ENCODE results near the gene LIME1.

Gene LIME1

GRCh38 chr20:63765082-63765873 is 28.8 kb downstream of the LIME1 start:
- Histone ChIP-seq H3K4me3 (ENCODE audit: low read depth in 1 of 2, low read length in 2 of 2) (no peak overlapping the region), H3K27ac (ENCODE audit: low read depth, low read length) (no peak overlapping the region)

GRCh38 chr20:63765902-63766301 is 29.4 kb downstream of the LIME1 start:
- Histone ChIP-seq H3K9me3 (ENCODE audit: control insufficient read depth in 1 of 2, low read length in 2 of 2) (no peaks in the 10 kb centered on the region), H3K36me3 (ENCODE audit: control insufficient read depth in 1 of 2, insufficient read depth in 2 of 2, low read length in 2 of 2) (peaks cover 0 to 3% of the 10 kb centered on the region in 2 donors), H3K4me1 (ENCODE audit: control insufficient read depth in 1 of 2, insufficient read depth in 2 of 2, low read length in 2 of 2) (no peaks in the 10 kb centered on the region), H3K9ac (ENCODE audit: low read depth in 1 of 2, low read length in 2 of 2) (no peak overlapping the region), H3K4me3 (ENCODE audit: low read depth in 1 of 2, low read length in 2 of 2) (no peak overlapping the region), H3K27me3 (ENCODE audit: control insufficient read depth in 1 of 2, insufficient read depth in 2 of 2, low read length in 2 of 2) (peaks cover 0 to 6% of the 10 kb centered on the region in 2 donors), H3K27ac (ENCODE audit: low read depth, low read length) (no peak overlapping the region)

More at GRCh38 chr20:63765082-63765873, 28.8 kb downstream of the LIME1 start:
- H3K27me3 ChIP-seq (ENCODE audit: control insufficient read depth in 1 of 2, insufficient read depth in 2 of 2, low read length in 2 of 2) = peaks cover 0 to 6% of the 10 kb centered on the region in 2 donors
- peaks cover 0 to 3% of the 10 kb centered on the region in 2 donors for H3K36me3 ChIP-seq (ENCODE audit: control insufficient read depth in 1 of 2, insufficient read depth in 2 of 2, low read length in 2 of 2)
- no peak overlapping the region for H3K9ac ChIP-seq (ENCODE audit: low read depth in 1 of 2, low read length in 2 of 2)
- H3K9me3 ChIP-seq (ENCODE audit: control insufficient read depth in 1 of 2, low read length in 2 of 2) = no peaks in the 10 kb centered on the region
- no peaks in the 10 kb centered on the region for H3K4me1 ChIP-seq (ENCODE audit: control insufficient read depth in 1 of 2, insufficient read depth in 2 of 2, low read length in 2 of 2)

- no peak overlapping the region for H3K27ac ChIP-seq (ENCODE audit: low read depth, low read length)
- peaks cover 0 to 3% of the 10 kb centered on the region in 2 donors for H3K36me3 ChIP-seq (ENCODE audit: control insufficient read depth in 1 of 2, insufficient read depth in 2 of 2, low read length in 2 of 2)
- no peak overlapping the region for H3K4me3 ChIP-seq (ENCODE audit: low read depth in 1 of 2, low read length in 2 of 2)
- H3K9me3 ChIP-seq (ENCODE audit: control insufficient read depth in 1 of 2, low read length in 2 of 2) = no peaks in the 10 kb centered on the region
- H3K9ac ChIP-seq (ENCODE audit: low read depth in 1 of 2, low read length in 2 of 2) = no peak overlapping the region
- no peaks in the 10 kb centered on the region for H3K4me1 ChIP-seq (ENCODE audit: control insufficient read depth in 1 of 2, insufficient read depth in 2 of 2, low read length in 2 of 2)
- H3K27me3 ChIP-seq (ENCODE audit: control insufficient read depth in 1 of 2, insufficient read depth in 2 of 2, low read length in 2 of 2) = peaks cover 0 to 6% of the 10 kb centered on the region in 2 donors
Measured at GRCh38 chr20:63766695-63767426, 30.4 kb downstream of the LIME1 start.

GRCh38 chr20:63767456-63767855 is 31.0 kb downstream of the LIME1 start:
- Histone ChIP-seq H3K4me3 (ENCODE audit: low read depth in 1 of 2, low read length in 2 of 2) (no peak overlapping the region), H3K36me3 (ENCODE audit: control insufficient read depth in 1 of 2, insufficient read depth in 2 of 2, low read length in 2 of 2) (peaks cover 0 to 3% of the 10 kb centered on the region in 2 donors), H3K27ac (ENCODE audit: low read depth, low read length) (no peak overlapping the region), H3K9me3 (ENCODE audit: control insufficient read depth in 1 of 2, low read length in 2 of 2) (no peaks in the 10 kb centered on the region), H3K27me3 (ENCODE audit: control insufficient read depth in 1 of 2, insufficient read depth in 2 of 2, low read length in 2 of 2) (peaks cover 0 to 6% of the 10 kb centered on the region in 2 donors), H3K9ac (ENCODE audit: low read depth in 1 of 2, low read length in 2 of 2) (no peak overlapping the region), H3K4me1 (ENCODE audit: control insufficient read depth in 1 of 2, insufficient read depth in 2 of 2, low read length in 2 of 2) (no peaks in the 10 kb centered on the region)

- H3K27ac ChIP-seq (ENCODE audit: low read depth, low read length) = no peak overlapping the region
- H3K36me3 ChIP-seq (ENCODE audit: control insufficient read depth in 1 of 2, insufficient read depth in 2 of 2, low read length in 2 of 2) = peaks cover 0 to 3% of the 10 kb centered on the region in 2 donors
- no peak overlapping the region for H3K9ac ChIP-seq (ENCODE audit: low read depth in 1 of 2, low read length in 2 of 2)
- peaks cover 0 to 6% of the 10 kb centered on the region in 2 donors for H3K27me3 ChIP-seq (ENCODE audit: control insufficient read depth in 1 of 2, insufficient read depth in 2 of 2, low read length in 2 of 2)
- no peak overlapping the region for H3K4me3 ChIP-seq (ENCODE audit: low read depth in 1 of 2, low read length in 2 of 2)
- H3K4me1 ChIP-seq (ENCODE audit: control insufficient read depth in 1 of 2, insufficient read depth in 2 of 2, low read length in 2 of 2) = no peaks in the 10 kb centered on the region
- no peaks in the 10 kb centered on the region for H3K9me3 ChIP-seq (ENCODE audit: control insufficient read depth in 1 of 2, low read length in 2 of 2)
Measured at GRCh38 chr20:63767886-63768285, 31.4 kb downstream of the LIME1 start.

GRCh38 chr20:63768591-63769515 is 32.4 kb downstream of the LIME1 start:
- peaks cover 0 to 3% of the 10 kb centered on the region in 2 donors for H3K36me3 ChIP-seq (ENCODE audit: control insufficient read depth in 1 of 2, insufficient read depth in 2 of 2, low read length in 2 of 2)
- no peaks in the 10 kb centered on the region for H3K27me3 ChIP-seq (ENCODE audit: control insufficient read depth in 1 of 2, insufficient read depth in 2 of 2, low read length in 2 of 2)
- H3K4me1 ChIP-seq (ENCODE audit: control insufficient read depth in 1 of 2, insufficient read depth in 2 of 2, low read length in 2 of 2) = no peaks in the 10 kb centered on the region
- no peaks in the 10 kb centered on the region for H3K9me3 ChIP-seq (ENCODE audit: control insufficient read depth in 1 of 2, low read length in 2 of 2)
- H3K27ac ChIP-seq (ENCODE audit: low read depth, low read length) = no peak overlapping the region
- no peak overlapping the region for H3K4me3 ChIP-seq (ENCODE audit: low read depth in 1 of 2, low read length in 2 of 2)
- no peak overlapping the region for H3K9ac ChIP-seq (ENCODE audit: low read depth in 1 of 2, low read length in 2 of 2)

GRCh38 chr20:63769891-63770474 is 33.5 kb downstream of the LIME1 start:
- Histone ChIP-seq H3K27me3 (ENCODE audit: control insufficient read depth in 1 of 2, insufficient read depth in 2 of 2, low read length in 2 of 2) (no peaks in the 10 kb centered on the region), H3K4me1 (ENCODE audit: control insufficient read depth in 1 of 2, insufficient read depth in 2 of 2, low read length in 2 of 2) (no peaks in the 10 kb centered on the region), H3K9me3 (ENCODE audit: control insufficient read depth in 1 of 2, low read length in 2 of 2) (no peaks in the 10 kb centered on the region), H3K4me3 (ENCODE audit: low read depth in 1 of 2, low read length in 2 of 2) (no peak overlapping the region), H3K9ac (ENCODE audit: low read depth in 1 of 2, low read length in 2 of 2) (no peak overlapping the region), H3K36me3 (ENCODE audit: control insufficient read depth in 1 of 2, insufficient read depth in 2 of 2, low read length in 2 of 2) (peaks cover 0 to 3% of the 10 kb centered on the region in 2 donors), H3K27ac (ENCODE audit: low read depth, low read length) (no peak overlapping the region)

GRCh38 chr20:63771046-63771707 is 34.7 kb downstream of the LIME1 start:
- H3K36me3 ChIP-seq (ENCODE audit: control insufficient read depth in 1 of 2, insufficient read depth in 2 of 2, low read length in 2 of 2) = peaks cover 0 to 3% of the 10 kb centered on the region in 2 donors
- H3K27me3 ChIP-seq (ENCODE audit: control insufficient read depth in 1 of 2, insufficient read depth in 2 of 2, low read length in 2 of 2) = no peaks in the 10 kb centered on the region
- no peaks in the 10 kb centered on the region for H3K9me3 ChIP-seq (ENCODE audit: control insufficient read depth in 1 of 2, low read length in 2 of 2)
- H3K9ac ChIP-seq (ENCODE audit: low read depth in 1 of 2, low read length in 2 of 2) = no peak overlapping the region
- H3K27ac ChIP-seq (ENCODE audit: low read depth, low read length) = no peak overlapping the region
- H3K4me1 ChIP-seq (ENCODE audit: control insufficient read depth in 1 of 2, insufficient read depth in 2 of 2, low read length in 2 of 2) = no peaks in the 10 kb centered on the region
- H3K4me3 ChIP-seq (ENCODE audit: low read depth in 1 of 2, low read length in 2 of 2) = no peak overlapping the region

- Histone ChIP-seq H3K36me3 (ENCODE audit: control insufficient read depth in 1 of 2, insufficient read depth in 2 of 2, low read length in 2 of 2) (no peaks in the 10 kb centered on the region), H3K9ac (ENCODE audit: low read depth in 1 of 2, low read length in 2 of 2) (no peak overlapping the region), H3K9me3 (ENCODE audit: control insufficient read depth in 1 of 2, low read length in 2 of 2) (no peaks in the 10 kb centered on the region), H3K4me1 (ENCODE audit: control insufficient read depth in 1 of 2, insufficient read depth in 2 of 2, low read length in 2 of 2) (no peaks in the 10 kb centered on the region), H3K27me3 (ENCODE audit: control insufficient read depth in 1 of 2, insufficient read depth in 2 of 2, low read length in 2 of 2) (no peaks in the 10 kb centered on the region), H3K27ac (ENCODE audit: low read depth, low read length) (no peak overlapping the region), H3K4me3 (ENCODE audit: low read depth in 1 of 2, low read length in 2 of 2) (no peak overlapping the region)
Measured at GRCh38 chr20:63772781-63773518, 36.5 kb downstream of the LIME1 start.
